SH-SY5Y (cell line): Measurements from ENCODE around the gene GABRR1.

Experiments used
- GATA2 ChIP-seq: IDR thresholded peaks from 2 replicates; pipeline ENCODE4 v1.6.1; 2011; ENCODE audit warnings: mild to moderate bottlenecking, low read depth, low read length
- GATA3 ChIP-seq: IDR thresholded peaks from 2 replicates; pipeline ENCODE4 v1.6.1; 2011; ENCODE audit warnings: low read depth, mild to moderate bottlenecking, low read length, moderate library complexity

- TF ChIP-seq GATA3: no peak
- TF ChIP-seq GATA2: no peak
Observed at GRCh38 chr6:89208551-89208950, 8.6 kb downstream of the GABRR1 start.
